GM12878 (cell line): ENCODE results near the gene HJV. TPM values are rescaled to one million over a fixed set of nuclear protein-coding genes. Genes with fewer than 3 reads are reported as not detected.
"Not testable (repeated sequence)": the region's sequence is repeated elsewhere in the genome, so short reads cannot be mapped to it uniquely, and the experiment has no call there.

Source experiments
- ATAC-seq: fragments of 200-7000 bp; cut with Tn5 transposase; 3 replicates; pipeline ENCODE4 v1.9.1; 2020; ENCODE audit warnings: mild to moderate bottlenecking, moderate library complexity
- BruUV-seq: library from RNA; stranded (reverse); fragments of 400-500 nt; replicated peaks from 2 replicates; lab custom pipeline; 2021; lab: Mats Ljungman, UMichigan
- CTCF ChIA-PET: fragments of 300-600 bp; sonication (Branson Sonifier 250); formaldehyde crosslinking; extraction: SDS; loops from one replicate; lab custom pipeline; 2021; ENCODE audit warnings: inconsistent platforms; lab: Yijun Ruan, JAX
- POLR2A ChIA-PET: fragments of 350-600 bp; formaldehyde crosslinking; extraction: SDS; loops from one replicate; lab custom pipeline; 2021; ENCODE audit warnings: inconsistent platforms; lab: Charles Lee
- RAD21 ChIA-PET: fragments of 300-600 bp; sonication (Branson Sonifier 250); formaldehyde crosslinking; loops from one replicate; lab custom pipeline; 2023; ENCODE audit warnings: antibody characterized with exemption; ENCODE audit not compliant: unreplicated experiment; lab: Charles Lee
- SMC1A ChIA-PET: fragments of 300-600 bp; sonication (Branson Sonifier 250); formaldehyde crosslinking; loops from one replicate; lab custom pipeline; 2023; ENCODE audit not compliant: unreplicated experiment, uncharacterized antibody; lab: Charles Lee
- DNase-seq: peaks from one replicate; pipeline ENCODE4 v3.0.0-alpha.2; 2011; ENCODE audit warnings: low read depth, low spot score
- FAIRE-seq: peaks from 3 replicates; lab custom pipeline; 2011; peaks lifted over from hg19 to GRCh38; lab: Jason Lieb, UNC
- H2AFZ ChIP-seq: 2 replicates; pipeline ENCODE4 v1.6.0; 2011; ENCODE audit warnings: low read depth, low read length, control low read depth; ENCODE audit not compliant: control insufficient read depth
- H3K27ac ChIP-seq: 2 replicates; pipeline ENCODE4 v1.5.1; 2011; ENCODE audit warnings: control low read depth; ENCODE audit not compliant: control insufficient read depth, insufficient read depth
- H3K27me3 ChIP-seq, 2 experiments: replicated peaks in 1 of 2; 2 replicates each; pipeline versions ENCODE4 v1.6.0 to v1.6.1; 2011; ENCODE audit warnings: low read length in 1 of 2; ENCODE audit not compliant: control insufficient read depth in 2 of 2, insufficient read depth in 2 of 2
- H3K36me3 ChIP-seq, 2 experiments: 2 replicates each; pipeline ENCODE4 v1.5.1; 2011; ENCODE audit warnings: low read length in 1 of 2; ENCODE audit not compliant: control insufficient read depth in 2 of 2, insufficient read depth in 2 of 2
- H3K4me1 ChIP-seq: 2 replicates; pipeline ENCODE4 v1.6.1; 2011; ENCODE audit warnings: mild to moderate bottlenecking, low read length, moderate library complexity, mixed read lengths; ENCODE audit not compliant: control insufficient read depth, insufficient read depth
- H3K4me2 ChIP-seq: 2 replicates; pipeline ENCODE4 v1.6.0; 2011; ENCODE audit warnings: control low read depth; ENCODE audit not compliant: control insufficient read depth, insufficient read depth
- H3K4me3 ChIP-seq: fragments of 200-600 bp; sonication (generic); 2 replicates; pipeline ENCODE4 v1.5.1; 2016
- H3K79me2 ChIP-seq: 2 replicates; pipeline ENCODE4 v1.6.0; 2011; ENCODE audit warnings: low read length; ENCODE audit not compliant: control insufficient read depth, insufficient read depth
- H3K9ac ChIP-seq: 2 replicates; pipeline ENCODE4 v1.8.0; 2011; ENCODE audit warnings: low read length, control low read depth, mixed read lengths; ENCODE audit not compliant: control insufficient read depth, insufficient read depth
- H3K9me3 ChIP-seq: replicated peaks from 3 replicates; pipeline ENCODE4 v1.5.1; 2011; ENCODE audit warnings: mild to moderate bottlenecking, low read length; ENCODE audit not compliant: control insufficient read depth, insufficient read depth
- H4K20me1 ChIP-seq: 2 replicates; pipeline ENCODE4 v1.6.0; 2011; ENCODE audit not compliant: control insufficient read depth, insufficient read depth
- HCFC1 ChIP-seq: fragments of 150-350 bp; IDR thresholded peaks from 2 replicates; pipeline ENCODE4 v1.6.1; 2014; ENCODE audit warnings: low read length
- NR2F1 ChIP-seq: fragments of 450-650 bp; conservative IDR thresholded peaks from 2 replicates; pipeline ENCODE4 v1.6.1; 2017; ENCODE audit warnings: mild to moderate bottlenecking
- SMC3 ChIP-seq: IDR thresholded peaks from 2 replicates; pipeline ENCODE4 v1.6.1; 2011; ENCODE audit warnings: low read length, improper control_type of control experiment, borderline replicate concordance
- WGBS: methylation state at CpG from one replicate; pipeline ENCODE4 v1.1.6; 2016; ENCODE audit warnings: low lambda C conversion rate; ENCODE audit not compliant: insufficient replicate concordance, insufficient coverage; ENCODE audit errors: missing lambda C conversion rate; 5-methylcytosine and 5-hydroxymethylcytosine counted together
- in situ Hi-C: fragments of 300-500 bp; cut with MboI; formaldehyde crosslinking; loops from 9 replicates; pipeline ENCODE4 v1.14.3; 2018; ENCODE audit warnings: mixed read lengths
- intact Hi-C: fragments of 100-400 bp; cut with micrococcal nuclease; formaldehyde crosslinking; loops from one replicate; pipeline ENCODE4 v1.14.2; 2022; ENCODE audit not compliant: unreplicated experiment
- polyA plus RNA-seq, 11 experiments: library from polyadenylated mRNA; depleted of rRNA in 4 of 11; unstranded in 6 of 11; stranded (reverse) in 5 of 11; fragments of >200 nt; fragmentation: Nextera tagmentation in 4 of 11; fragmentation: Illumina TruSeq in 1 of 11; extraction: Ambion mirVana in 4 of 11; extraction: Trizol in 1 of 11; gene quantifications; 1 replicate in 1 of 11; 2 replicates in 10 of 11; pipeline versions ENCODE4 v1.2.1 to v1.2.3, GENCODE V29; 2011 to 2016; ENCODE audit warnings: inconsistent platforms in 2 of 11, missing spikeins in 2 of 11, low read depth in 1 of 11
- total RNA-seq, 4 experiments: library from RNA; depleted of rRNA in 3 of 4; stranded (reverse); fragments of >200 nt in 3 of 4; fragmentation: Illumina TruSeq in 1 of 4; extraction: Trizol in 1 of 4; gene quantifications; 2 replicates each; pipeline versions ENCODE4 v1.2.1 to v1.2.3, GENCODE V29; 2013 to 2021
- TF ChIP-seq, protein P1 (sequence below): fragments of 450-650 bp; IDR thresholded peaks from 2 replicates; pipeline ENCODE4 v1.6.1; 2016; ENCODE audit warnings: mild to moderate bottlenecking
- TF ChIP-seq, protein P2 (sequence below): fragments of 450-650 bp; IDR thresholded peaks from 2 replicates; pipeline ENCODE4 v1.6.1; 2017; ENCODE audit warnings: mild to moderate bottlenecking

The HJV gene
- total and polyA plus RNA-seq, 10 of the 15 experiments (the other 5 are each of a cell fraction or from before 2014, with no cell fraction given), result not detected

DNA sequence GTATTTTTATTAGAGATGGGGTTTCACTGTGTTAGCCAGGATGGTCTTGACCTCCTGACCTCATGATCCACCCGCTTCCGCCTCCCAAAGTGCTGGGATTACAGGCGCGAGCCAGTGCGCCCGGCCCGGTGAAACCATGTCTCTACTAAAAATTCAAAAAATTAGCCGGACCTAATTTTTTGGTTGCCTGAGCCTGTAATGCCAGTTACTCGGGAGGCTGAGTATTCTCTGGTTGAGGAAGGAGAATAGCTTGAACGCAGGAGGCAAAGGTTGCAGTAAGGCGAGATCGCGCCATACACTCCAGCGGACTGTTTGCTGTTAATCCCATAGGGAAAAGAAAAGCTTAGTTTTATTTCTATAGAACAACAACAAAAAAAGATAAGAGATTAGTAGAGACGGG is 29.9 kb upstream of the HJV start:
- TF ChIP-seq SMC3, result no peak
- TF ChIP-seq, protein P1, sequence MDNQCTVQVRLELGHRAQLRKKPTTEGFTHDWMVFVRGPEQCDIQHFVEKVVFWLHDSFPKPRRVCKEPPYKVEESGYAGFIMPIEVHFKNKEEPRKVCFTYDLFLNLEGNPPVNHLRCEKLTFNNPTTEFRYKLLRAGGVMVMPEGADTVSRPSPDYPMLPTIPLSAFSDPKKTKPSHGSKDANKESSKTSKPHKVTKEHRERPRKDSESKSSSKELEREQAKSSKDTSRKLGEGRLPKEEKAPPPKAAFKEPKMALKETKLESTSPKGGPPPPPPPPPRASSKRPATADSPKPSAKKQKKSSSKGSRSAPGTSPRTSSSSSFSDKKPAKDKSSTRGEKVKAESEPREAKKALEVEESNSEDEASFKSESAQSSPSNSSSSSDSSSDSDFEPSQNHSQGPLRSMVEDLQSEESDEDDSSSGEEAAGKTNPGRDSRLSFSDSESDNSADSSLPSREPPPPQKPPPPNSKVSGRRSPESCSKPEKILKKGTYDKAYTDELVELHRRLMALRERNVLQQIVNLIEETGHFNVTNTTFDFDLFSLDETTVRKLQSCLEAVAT, result 0 out of 2 replicates have a peak, but pooled peaks have one; percentile 49
- TF ChIP-seq HCFC1, result no peak
- TF ChIP-seq, protein P2, sequence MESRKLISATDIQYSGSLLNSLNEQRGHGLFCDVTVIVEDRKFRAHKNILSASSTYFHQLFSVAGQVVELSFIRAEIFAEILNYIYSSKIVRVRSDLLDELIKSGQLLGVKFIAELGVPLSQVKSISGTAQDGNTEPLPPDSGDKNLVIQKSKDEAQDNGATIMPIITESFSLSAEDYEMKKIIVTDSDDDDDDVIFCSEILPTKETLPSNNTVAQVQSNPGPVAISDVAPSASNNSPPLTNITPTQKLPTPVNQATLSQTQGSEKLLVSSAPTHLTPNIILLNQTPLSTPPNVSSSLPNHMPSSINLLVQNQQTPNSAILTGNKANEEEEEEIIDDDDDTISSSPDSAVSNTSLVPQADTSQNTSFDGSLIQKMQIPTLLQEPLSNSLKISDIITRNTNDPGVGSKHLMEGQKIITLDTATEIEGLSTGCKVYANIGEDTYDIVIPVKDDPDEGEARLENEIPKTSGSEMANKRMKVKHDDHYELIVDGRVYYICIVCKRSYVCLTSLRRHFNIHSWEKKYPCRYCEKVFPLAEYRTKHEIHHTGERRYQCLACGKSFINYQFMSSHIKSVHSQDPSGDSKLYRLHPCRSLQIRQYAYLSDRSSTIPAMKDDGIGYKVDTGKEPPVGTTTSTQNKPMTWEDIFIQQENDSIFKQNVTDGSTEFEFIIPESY, result peak; percentile 58; the same call in 1 of the 2 replicates
- peak; percentile 29; the same call in 1 of the 2 replicates for TF ChIP-seq NR2F1
- ChIA-PET RAD21 (interaction anchor here (3.7 kb wide), 1 partner anchor 13 kb away, joined by 18 read pairs; no protein-coding TSS in a partner anchor), SMC1A (interaction anchor here (0.8 to 2.8 kb wide), 3 partner anchors 14 to 20 kb away, joined by 3 to 15 read pairs (median 3); no protein-coding TSS in a partner anchor), POLR2A (interaction anchor here (0.5 to 1.9 kb wide), 2 partner anchors 13 to 19 kb away, joined by 3 to 18 read pairs; no protein-coding TSS in a partner anchor), CTCF (interaction anchor here (1.2 kb wide), 1 partner anchor 16 kb away, joined by 3 read pairs; no protein-coding TSS in a partner anchor)
- no peak for ATAC-seq
- Histone ChIP-seq H3K4me1 (no peaks in the 10 kb centered on the region), H3K79me2 (no peaks in the 10 kb centered on the region), H4K20me1 (no peaks in the 10 kb centered on the region), H3K9me3 (no peaks in the 10 kb centered on the region), H3K36me3 (no peaks in the 10 kb centered on the region), H3K9ac (no peak overlapping the region), H3K4me3 (peak overlapping the region; percentile 42; the same call in 1 of the 2 replicates), H3K4me2 (peak overlapping the region; percentile 49), H3K27me3 (no peaks in the 10 kb centered on the region), H2AFZ (no peak overlapping the region), H3K27ac (no peak overlapping the region)
- BruUV-seq, result no TSS peak
- intact Hi-C loops (no loop called here), in situ Hi-C loops (no loop called here)
- FAIRE-seq, result no peak
- WGBS, result 47% methylated on average over 15 of the region's 15 CpGs
- DNase-seq, result no peak

DNA sequence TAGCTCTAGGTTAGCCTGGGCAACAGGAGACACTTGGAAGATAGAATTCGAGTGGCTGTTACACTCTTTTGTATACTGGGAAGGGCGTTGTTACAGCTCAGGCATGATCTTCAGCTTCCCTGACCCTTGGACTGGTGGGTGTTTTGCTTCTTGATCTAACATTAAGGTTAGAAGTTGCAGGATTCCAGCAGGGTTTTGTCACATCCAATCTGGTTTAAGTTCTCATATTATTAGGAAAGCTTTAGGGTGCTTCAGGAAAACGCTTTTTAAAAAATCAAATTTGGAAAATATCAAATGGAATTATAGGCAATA is 29.1 kb upstream of the HJV start:
- H3K4me3 ChIP-seq, H4K20me1 ChIP-seq, H3K27me3 ChIP-seq, H2AFZ ChIP-seq, BruUV-seq, DNase-seq, H3K9ac ChIP-seq, H3K4me1 ChIP-seq, in situ Hi-C loops, H3K9me3 ChIP-seq, ATAC-seq, intact Hi-C loops, H3K36me3 ChIP-seq, H3K4me2 ChIP-seq, FAIRE-seq, H3K27ac ChIP-seq, H3K79me2 ChIP-seq: not testable (repeated sequence)
- ChIA-PET POLR2A (interaction anchor here (1.9 kb wide), 1 partner anchor 13 kb away, joined by 18 read pairs; no protein-coding TSS in a partner anchor), RAD21 (interaction anchor here (3.7 kb wide), 1 partner anchor 13 kb away, joined by 18 read pairs; no protein-coding TSS in a partner anchor), SMC1A (interaction anchor here (1.4 kb wide), 1 partner anchor 18 kb away, joined by 3 read pairs; no protein-coding TSS in a partner anchor), CTCF (interaction anchor here (1.2 kb wide), 1 partner anchor 18 kb away, joined by 4 read pairs; no protein-coding TSS in a partner anchor)
- 61% methylated on average over 3 of the region's 3 CpGs for WGBS
